Activated naive CD4-positive, alpha-beta T cell treated with anti-CD3 and anti-CD28 coated beads for 36 hours (primary cell): ENCODE results near the gene JAKMIP2. TPM values are rescaled to one million over a fixed set of nuclear protein-coding genes. Genes with fewer than 3 reads are reported as not detected.

Experiments
- CTCF ChIA-PET: fragments of 350-600 bp; sonication (Branson Sonifier 250); formaldehyde crosslinking; loops from one replicate; lab custom pipeline; 2021; ENCODE audit warnings: antibody characterized with exemption; lab: Charles Lee
- DNase-seq: peaks from one replicate; pipeline ENCODE4 v3.0.0-alpha.2; 2020
- H3K27ac Mint-ChIP-seq: one replicate; pipeline ENCODE4 v1.8.0; 2021; ENCODE audit warnings: mild to moderate bottlenecking, mixed read lengths
- H3K27me3 Mint-ChIP-seq: one replicate; pipeline ENCODE4 v1.8.0; 2021; ENCODE audit warnings: low read depth, mixed read lengths
- H3K36me3 Mint-ChIP-seq: one replicate; pipeline ENCODE4 v1.8.0; 2021; ENCODE audit warnings: low read depth, mixed read lengths
- H3K4me1 Mint-ChIP-seq: one replicate; pipeline ENCODE4 v1.8.0; 2021; ENCODE audit warnings: low read depth, mixed read lengths
- H3K4me3 Mint-ChIP-seq: one replicate; pipeline ENCODE4 v1.8.0; 2021; ENCODE audit warnings: mild to moderate bottlenecking, moderate library complexity, mixed read lengths
- H3K9me3 Mint-ChIP-seq: one replicate; pipeline ENCODE4 v1.8.0; 2021; ENCODE audit warnings: mixed read lengths
- intact Hi-C: fragments of 100-400 bp; cut with micrococcal nuclease; formaldehyde crosslinking; loops from one replicate; pipeline ENCODE4 v1.15.1; 2023
- total RNA-seq, 2 experiments: library from RNA; stranded (reverse); gene quantifications; one replicate each; pipeline ENCODE4 v1.2.3, GENCODE V29; 2021

Gene JAKMIP2
- total RNA-seq, 2 experiments from 2014 or later, result 0.14 to 0.17 TPM

DNA sequence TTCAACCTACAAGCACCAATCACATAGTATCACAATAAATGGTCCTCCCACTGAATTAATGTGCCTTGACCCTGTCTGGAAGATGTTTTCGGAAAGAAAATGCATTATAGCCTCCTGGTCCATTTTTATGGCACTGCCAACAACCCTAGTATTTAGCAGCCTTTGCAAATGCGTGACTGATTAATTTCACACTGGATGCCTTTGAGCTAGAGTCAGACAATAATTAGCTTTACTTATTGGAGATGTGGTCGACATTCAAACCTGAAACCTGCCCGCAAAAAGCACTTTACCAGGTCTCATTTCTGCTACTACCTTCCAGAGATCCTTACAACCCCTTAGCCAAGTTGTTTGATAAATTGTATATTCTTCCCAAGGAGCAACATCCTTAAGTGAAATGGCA lies 153.3 kb downstream of the JAKMIP2 start:
- intact Hi-C loops, result loop anchor here (5.0 to 10.0 kb wide), 2 partner anchors 306 to 548 kb away; no protein-coding TSS in a partner anchor
- Mint-ChIP-seq H3K36me3 (no peaks in the 10 kb centered on the region), H3K27ac (no peak overlapping the region), H3K9me3 (no peaks in the 10 kb centered on the region), H3K4me1 (no peaks in the 10 kb centered on the region), H3K4me3 (no peak overlapping the region), H3K27me3 (peaks cover 9% of the 10 kb centered on the region)
- DNase-seq, result no peak
- CTCF ChIA-PET, result interaction anchor here (0.6 to 2.4 kb wide), 3 partner anchors 10 to 565 kb away, joined by 4 to 25 read pairs (median 7); no protein-coding TSS in a partner anchor

GRCh38 chr5:147628058-147628895 lies 154.3 kb downstream of the JAKMIP2 start:
- Mint-ChIP-seq H3K4me1 (no peaks in the 10 kb centered on the region), H3K36me3 (no peaks in the 10 kb centered on the region), H3K27me3 (peaks cover 9% of the 10 kb centered on the region), H3K9me3 (no peaks in the 10 kb centered on the region), H3K27ac (no peak overlapping the region), H3K4me3 (no peak overlapping the region)
- intact Hi-C loops, result loop anchor here (5.0 to 10.0 kb wide), 2 partner anchors 307 to 549 kb away; no protein-coding TSS in a partner anchor
- DNase-seq, result peak; percentile 64
- CTCF ChIA-PET, result interaction anchor here (0.6 to 2.4 kb wide), 13 partner anchors 8 to 502 kb away, joined by 3 to 25 read pairs (median 4); no protein-coding TSS in a partner anchor

DNA sequence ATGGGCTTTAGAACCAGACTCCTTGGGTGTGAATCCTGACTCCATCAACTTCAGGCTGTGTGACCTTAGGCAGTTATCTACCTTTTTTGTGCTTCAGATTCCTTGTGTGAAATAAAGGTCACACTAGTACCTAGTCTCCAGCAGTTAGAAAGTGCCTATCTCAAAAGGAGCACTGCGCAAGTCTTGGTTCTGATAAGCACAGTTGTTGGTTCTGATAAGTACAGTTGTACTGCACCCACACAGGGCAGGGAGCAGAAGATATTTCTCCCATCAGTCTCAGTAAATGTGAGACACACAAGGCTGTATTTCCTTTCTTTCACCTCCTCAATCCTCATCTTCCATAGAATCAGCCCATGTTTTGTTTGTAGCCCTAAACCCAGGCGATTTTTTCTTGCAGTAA lies 156.1 kb downstream of the JAKMIP2 start:
- H3K4me1 Mint-ChIP-seq, result no peaks in the 10 kb centered on the region
- H3K27ac Mint-ChIP-seq, result no peak overlapping the region
- no peak for DNase-seq
- no peaks in the 10 kb centered on the region for H3K9me3 Mint-ChIP-seq
- intact Hi-C loops, result loop anchor here (5.0 to 10.0 kb wide), 2 partner anchors 308 to 551 kb away; no protein-coding TSS in a partner anchor
- H3K27me3 Mint-ChIP-seq, result peaks cover 9% of the 10 kb centered on the region
- no peak overlapping the region for H3K4me3 Mint-ChIP-seq
- no peaks in the 10 kb centered on the region for H3K36me3 Mint-ChIP-seq
- CTCF ChIA-PET, result no interaction called here

GRCh38 chr5:147621016-147621415 lies 161.5 kb downstream of the JAKMIP2 start:
- no peaks in the 10 kb centered on the region for H3K4me1 Mint-ChIP-seq
- intact Hi-C loops, result loop anchor here (10.0 kb wide), 1 partner anchor 314 kb away; no protein-coding TSS in a partner anchor
- H3K9me3 Mint-ChIP-seq, result no peaks in the 10 kb centered on the region
- H3K27me3 Mint-ChIP-seq, result no peaks in the 10 kb centered on the region
- no peaks in the 10 kb centered on the region for H3K36me3 Mint-ChIP-seq
- no peak overlapping the region for H3K4me3 Mint-ChIP-seq
- H3K27ac Mint-ChIP-seq, result no peak overlapping the region
- DNase-seq, result no peak
- CTCF ChIA-PET, result no interaction called here

GRCh38 chr5:147619281-147619878 lies 163.1 kb downstream of the JAKMIP2 start:
- no peak for DNase-seq
- Mint-ChIP-seq H3K36me3 (no peaks in the 10 kb centered on the region), H3K27ac (no peak overlapping the region), H3K9me3 (no peaks in the 10 kb centered on the region), H3K27me3 (no peaks in the 10 kb centered on the region), H3K4me3 (no peak overlapping the region), H3K4me1 (no peaks in the 10 kb centered on the region)
- intact Hi-C loops, result no loop called here
- CTCF ChIA-PET, result no interaction called here

DNA sequence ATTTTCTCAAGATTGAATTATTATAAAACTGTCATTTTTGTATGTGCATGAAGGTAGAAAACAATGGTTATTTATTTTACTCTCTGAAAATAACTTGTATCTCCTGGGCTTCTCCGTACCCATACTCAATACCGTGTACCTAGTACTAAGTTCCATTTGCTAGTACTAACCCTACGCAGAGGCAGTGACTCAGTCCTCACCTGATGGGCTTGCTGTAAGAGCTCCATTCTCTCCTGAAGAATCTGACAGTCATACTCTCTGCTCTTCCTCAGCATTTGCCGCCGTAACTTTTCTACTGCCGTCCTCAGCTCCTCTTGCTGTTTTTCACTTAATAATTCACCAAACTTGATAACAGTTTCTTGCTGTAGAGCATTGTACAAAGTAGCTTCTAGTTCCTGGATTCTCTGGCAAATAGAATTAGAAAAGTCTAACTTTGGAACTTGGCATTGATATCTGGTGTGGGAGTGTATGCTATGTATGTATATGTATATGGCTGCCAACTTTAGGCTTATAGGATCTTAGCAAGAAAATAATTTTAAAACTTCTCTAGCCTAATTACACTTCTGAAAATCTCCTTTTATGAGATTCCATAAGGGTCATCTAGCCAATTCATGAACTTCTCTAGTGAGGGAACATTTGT lies 164.7 kb downstream of the JAKMIP2 start:
- Mint-ChIP-seq H3K27ac (no peak overlapping the region), H3K27me3 (no peaks in the 10 kb centered on the region), H3K4me1 (no peaks in the 10 kb centered on the region), H3K36me3 (no peaks in the 10 kb centered on the region), H3K9me3 (no peaks in the 10 kb centered on the region), H3K4me3 (no peak overlapping the region)
- intact Hi-C loops, result no loop called here
- no peak for DNase-seq
- CTCF ChIA-PET, result no interaction called here

DNA sequence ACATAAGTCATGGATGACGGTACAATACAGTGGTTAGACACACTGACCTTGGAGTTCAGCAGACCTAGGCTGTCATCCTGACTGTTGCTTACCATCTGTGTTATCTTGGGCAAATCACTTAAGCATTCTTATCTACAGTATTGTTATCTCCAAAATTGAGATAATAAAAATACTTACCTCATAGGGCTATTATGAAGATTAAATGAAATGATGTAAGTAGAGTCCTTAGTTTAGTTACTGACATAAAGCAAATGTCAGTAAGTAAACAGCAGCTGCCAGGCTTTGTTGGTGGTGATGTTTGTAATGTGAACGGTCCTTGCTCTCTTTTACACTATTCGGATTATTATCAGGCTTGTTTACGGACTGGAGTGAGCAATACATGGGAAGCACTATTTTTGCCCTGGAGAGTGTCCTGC lies 165.3 kb downstream of the JAKMIP2 start:
- CTCF ChIA-PET, result no interaction called here
- DNase-seq, result no peak
- intact Hi-C loops, result no loop called here
- Mint-ChIP-seq H3K4me3 (no peak overlapping the region), H3K27ac (no peak overlapping the region), H3K4me1 (no peaks in the 10 kb centered on the region), H3K9me3 (no peaks in the 10 kb centered on the region), H3K36me3 (no peaks in the 10 kb centered on the region), H3K27me3 (no peaks in the 10 kb centered on the region)

DNA sequence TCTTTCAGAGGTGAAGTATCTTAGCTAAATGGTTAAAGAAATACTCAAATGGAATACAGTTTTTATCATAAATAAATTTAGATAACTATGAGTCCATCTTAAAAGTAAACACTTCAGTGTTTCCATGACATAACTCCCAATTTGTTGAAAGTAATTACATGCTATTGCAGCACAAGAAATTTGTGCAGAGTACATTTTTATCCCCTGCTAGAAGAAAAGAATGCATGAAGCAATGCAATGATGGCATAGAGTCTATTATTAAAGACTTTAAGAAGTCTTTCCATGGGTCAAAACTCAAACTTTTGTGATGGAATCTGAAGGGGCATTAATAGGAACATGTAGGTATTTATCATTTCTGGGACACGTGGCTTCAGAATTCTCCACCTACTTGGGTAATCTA lies 166.1 kb downstream of the JAKMIP2 start:
- CTCF ChIA-PET, result interaction anchor here (0.6 kb wide), 1 partner anchor 241 kb away, joined by 4 read pairs; no protein-coding TSS in a partner anchor
- Mint-ChIP-seq H3K4me1 (no peaks in the 10 kb centered on the region), H3K4me3 (no peak overlapping the region), H3K9me3 (no peaks in the 10 kb centered on the region), H3K36me3 (no peaks in the 10 kb centered on the region), H3K27ac (no peak overlapping the region), H3K27me3 (no peaks in the 10 kb centered on the region)
- DNase-seq, result no peak
- intact Hi-C loops, result no loop called here

DNA sequence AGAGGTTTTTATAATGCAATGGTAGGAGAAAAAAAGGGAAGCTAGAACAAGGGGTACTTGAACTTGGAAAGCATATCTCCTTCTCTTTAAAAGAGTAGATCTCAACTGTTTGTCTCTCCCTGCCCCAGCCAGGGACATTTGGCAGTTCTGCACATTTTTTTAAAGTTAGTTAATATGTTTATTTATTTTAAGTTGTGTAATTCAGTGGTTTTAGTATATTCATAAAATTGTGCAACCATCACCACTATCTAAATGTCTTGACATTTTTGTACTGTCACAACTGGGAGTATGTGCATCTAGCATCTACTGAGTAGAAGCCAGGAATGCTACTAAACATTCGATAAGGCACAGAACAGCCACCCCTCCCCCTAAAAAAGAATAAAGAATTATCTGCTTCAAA lies 169.2 kb downstream of the JAKMIP2 start:
- H3K27ac Mint-ChIP-seq, result no peak overlapping the region
- H3K27me3 Mint-ChIP-seq, result no peaks in the 10 kb centered on the region
- no peaks in the 10 kb centered on the region for H3K36me3 Mint-ChIP-seq
- CTCF ChIA-PET, result no interaction called here
- intact Hi-C loops, result no loop called here
- no peaks in the 10 kb centered on the region for H3K4me1 Mint-ChIP-seq
- no peak overlapping the region for H3K4me3 Mint-ChIP-seq
- H3K9me3 Mint-ChIP-seq, result no peaks in the 10 kb centered on the region
- no peak for DNase-seq

DNA sequence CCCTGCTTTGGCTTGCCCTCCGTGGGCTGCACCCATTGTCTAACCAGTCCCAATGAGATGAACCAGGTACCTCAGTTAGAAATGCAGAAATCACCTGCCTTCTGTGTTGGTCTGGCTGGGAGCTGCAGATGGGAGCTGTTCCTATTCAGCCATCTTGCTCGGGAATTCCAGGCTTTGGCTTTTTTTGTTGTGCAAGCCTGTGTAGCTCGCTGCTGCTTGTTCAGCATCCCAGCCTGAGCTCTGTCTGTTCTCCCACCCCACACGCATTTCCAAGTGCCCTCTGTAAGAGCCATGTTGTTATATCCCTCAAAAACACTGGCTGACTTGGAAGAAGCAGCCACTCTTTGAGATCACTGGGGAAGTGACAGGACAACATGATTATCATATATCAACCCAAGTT lies 171.0 kb downstream of the JAKMIP2 start:
- Mint-ChIP-seq H3K27me3 (no peaks in the 10 kb centered on the region), H3K36me3 (no peaks in the 10 kb centered on the region), H3K27ac (no peak overlapping the region), H3K4me1 (no peaks in the 10 kb centered on the region), H3K4me3 (no peak overlapping the region), H3K9me3 (no peaks in the 10 kb centered on the region)
- intact Hi-C loops, result no loop called here
- no peak for DNase-seq
- CTCF ChIA-PET, result no interaction called here

- no peaks in the 10 kb centered on the region for H3K4me1 Mint-ChIP-seq
- intact Hi-C loops, result no loop called here
- H3K36me3 Mint-ChIP-seq, result no peaks in the 10 kb centered on the region
- H3K4me3 Mint-ChIP-seq, result no peak overlapping the region
- CTCF ChIA-PET, result no interaction called here
- H3K27me3 Mint-ChIP-seq, result no peaks in the 10 kb centered on the region
- no peak for DNase-seq
- H3K9me3 Mint-ChIP-seq, result no peaks in the 10 kb centered on the region
- no peak overlapping the region for H3K27ac Mint-ChIP-seq
Observed at GRCh38 chr5:147610798-147611197, 171.7 kb downstream of the JAKMIP2 start.

- CTCF ChIA-PET, result interaction anchor here (1.2 kb wide), 1 partner anchor 15 kb away, joined by 3 read pairs; no protein-coding TSS in a partner anchor
- Mint-ChIP-seq H3K9me3 (no peaks in the 10 kb centered on the region), H3K4me3 (no peak overlapping the region), H3K27me3 (no peaks in the 10 kb centered on the region), H3K4me1 (no peaks in the 10 kb centered on the region), H3K27ac (no peak overlapping the region), H3K36me3 (no peaks in the 10 kb centered on the region)
- DNase-seq, result no peak
- intact Hi-C loops, result no loop called here
Observed at GRCh38 chr5:147601652-147602051, 180.9 kb downstream of the JAKMIP2 start.
